GM23248 (cell line): Measurements from ENCODE around the gene NFIX.

ENCODE experiments used
- EZH2 ChIP-seq: fragments of 200-600 bp; sonication (generic); IDR thresholded peaks from 2 replicates; pipeline ENCODE4 v1.6.1; 2018; ENCODE audit warnings: antibody characterized with exemption, mild to moderate bottlenecking; ENCODE audit not compliant: insufficient read depth, poor library complexity, severe bottlenecking
- EZH2phosphoT487 ChIP-seq: fragments of 200-600 bp; sonication (generic); IDR thresholded peaks from 2 replicates; pipeline ENCODE4 v1.6.1; 2018; ENCODE audit warnings: antibody characterized with exemption, moderate library complexity, mild to moderate bottlenecking, low read depth; ENCODE audit not compliant: insufficient read depth

GRCh38 chr19:13007292-13008045, 12.2 kb downstream of the NFIX start:
- no peak for TF ChIP-seq EZH2
- TF ChIP-seq EZH2phosphoT487: no peak
